HG03095 (cell line): Measurements from ENCODE around the gene RNF13.
"Not testable (repeated sequence)": the region's sequence is repeated elsewhere in the genome, so short reads cannot be mapped to it uniquely, and the experiment has no call there.

Experiments used
- ATAC-seq: cut with Tn5 transposase; IDR thresholded peaks from one replicate; pipeline ENCODE4 v1.9.1; 2021; ENCODE audit warnings: moderate library complexity; ENCODE audit not compliant: unreplicated experiment

Gene RNF13

DNA sequence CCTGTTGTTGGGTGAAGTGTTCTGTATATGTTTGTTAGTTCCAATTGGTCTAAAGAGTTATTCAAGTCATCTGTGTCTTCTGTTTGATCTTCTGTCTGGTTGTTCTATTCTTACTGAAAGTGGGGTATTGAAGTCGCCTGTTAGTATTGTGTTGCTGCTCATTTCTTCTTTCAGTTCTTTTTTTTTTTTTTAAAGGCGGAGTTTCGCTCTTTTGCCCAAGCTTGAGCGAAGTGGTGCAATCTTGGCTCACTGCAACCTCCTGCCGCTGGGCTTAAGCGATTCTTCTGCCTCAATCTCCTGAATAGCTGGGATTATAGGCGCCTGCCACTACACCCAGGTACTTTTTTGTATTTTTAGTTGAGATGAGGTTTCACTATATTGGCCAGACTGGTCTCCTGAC, 134.2 kb downstream of the RNF13 start:
- ATAC-seq = no peak

DNA sequence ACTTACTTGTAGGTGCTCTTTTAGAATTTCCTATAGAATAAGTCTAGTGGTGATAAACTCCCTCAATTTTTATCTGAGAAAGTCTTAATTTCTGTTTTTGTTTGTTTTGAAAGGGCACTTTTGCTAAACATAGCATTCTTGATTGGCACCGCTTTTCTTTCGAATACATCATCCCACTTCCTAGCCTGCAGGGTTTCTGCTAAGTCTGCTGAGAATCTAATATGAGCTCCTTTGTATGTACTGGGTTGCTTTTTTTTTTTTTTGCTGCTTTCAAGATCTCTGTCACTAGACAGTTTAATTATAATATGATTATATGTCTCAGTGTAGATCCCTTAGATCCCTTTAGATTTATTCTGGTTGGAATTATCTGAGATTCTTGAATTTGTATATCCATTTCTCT, 136.2 kb downstream of the RNF13 start:
- no peak for ATAC-seq

DNA sequence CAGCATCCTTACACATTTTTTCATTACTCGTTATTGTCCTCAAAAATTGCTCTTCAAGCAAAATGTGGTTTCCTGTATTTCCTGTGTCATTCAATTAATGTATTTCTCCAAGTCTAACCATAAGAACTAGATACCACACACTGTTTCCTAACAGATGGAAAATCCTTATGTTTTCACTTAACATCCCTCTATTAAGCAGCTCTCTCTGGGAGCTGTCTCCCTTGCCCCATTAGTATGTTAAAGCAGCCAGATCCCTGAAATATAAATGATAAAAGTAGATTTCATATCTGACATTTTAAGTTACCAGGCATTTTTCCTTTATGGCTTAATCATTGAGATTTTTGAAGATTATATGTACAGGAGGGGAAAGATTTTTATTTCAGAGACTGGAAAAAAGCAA, 141.8 kb downstream of the RNF13 start:
- ATAC-seq = no peak

- no peak for ATAC-seq
Measured at GRCh38 chr3:149955449-149955848, 142.4 kb downstream of the RNF13 start.

DNA sequence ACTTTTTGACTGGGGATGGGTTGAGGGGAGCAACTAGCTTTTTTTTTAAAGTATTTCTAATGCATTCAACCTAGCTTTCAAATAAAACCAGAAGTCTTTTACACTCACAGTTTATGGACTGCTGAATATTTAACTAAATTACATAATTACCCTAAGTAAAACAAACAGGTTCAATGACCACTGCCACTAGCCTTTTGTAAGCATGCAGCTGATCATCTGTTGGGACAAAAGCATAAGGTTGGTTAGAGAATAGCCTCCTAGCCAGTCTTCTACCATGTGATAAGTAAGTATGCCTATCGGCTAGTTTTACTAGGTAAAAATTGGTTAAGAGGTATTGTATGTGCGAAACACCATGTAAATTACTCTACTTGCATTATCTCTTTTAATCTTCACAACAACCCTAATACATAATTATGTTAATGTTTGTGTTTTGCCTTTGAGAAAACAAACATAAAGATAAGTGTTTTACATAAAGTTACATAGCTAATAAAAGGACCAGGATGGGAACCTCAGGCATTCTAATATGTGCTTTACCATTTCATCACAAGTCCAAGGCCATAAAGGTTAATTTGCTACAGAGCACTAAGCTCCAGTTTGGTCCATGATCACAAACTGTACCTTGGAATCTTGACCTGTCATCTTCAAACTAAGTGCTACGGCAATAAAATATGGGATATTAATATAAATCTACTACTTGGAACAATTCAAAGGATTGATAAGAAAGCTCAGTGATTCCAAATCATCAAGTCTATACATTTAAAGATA, 144.5 kb downstream of the RNF13 start:
- no peak for ATAC-seq

DNA sequence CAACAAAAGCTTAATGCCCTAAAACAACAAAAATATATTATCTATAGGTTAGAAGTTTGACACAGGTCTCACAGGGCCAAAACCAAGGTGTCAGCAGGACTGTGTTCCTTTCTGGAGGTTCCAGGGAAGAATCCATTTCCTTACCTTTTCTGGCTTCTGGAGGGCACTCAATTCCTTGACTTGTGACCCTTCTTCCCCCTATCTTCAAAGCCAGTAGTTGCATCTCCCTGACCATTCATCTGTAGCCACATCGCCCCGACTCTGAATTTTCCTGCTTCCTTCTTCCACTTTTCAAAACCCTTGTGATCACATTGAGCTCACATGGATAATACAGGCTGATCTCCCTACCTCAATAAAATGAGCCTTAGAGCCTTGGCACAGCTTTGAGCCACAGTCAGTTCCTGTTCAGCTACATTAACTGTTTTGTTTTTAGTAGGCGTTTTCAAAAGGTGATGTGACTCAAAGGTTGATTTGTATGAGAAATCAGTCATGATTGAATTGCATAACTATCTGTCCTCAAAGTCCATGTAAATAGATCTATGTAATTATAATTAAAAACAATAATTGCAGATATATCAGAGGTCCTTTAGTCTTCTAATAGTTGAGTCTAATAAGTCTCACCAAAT, 145.3 kb downstream of the RNF13 start:
- no peak for ATAC-seq

DNA sequence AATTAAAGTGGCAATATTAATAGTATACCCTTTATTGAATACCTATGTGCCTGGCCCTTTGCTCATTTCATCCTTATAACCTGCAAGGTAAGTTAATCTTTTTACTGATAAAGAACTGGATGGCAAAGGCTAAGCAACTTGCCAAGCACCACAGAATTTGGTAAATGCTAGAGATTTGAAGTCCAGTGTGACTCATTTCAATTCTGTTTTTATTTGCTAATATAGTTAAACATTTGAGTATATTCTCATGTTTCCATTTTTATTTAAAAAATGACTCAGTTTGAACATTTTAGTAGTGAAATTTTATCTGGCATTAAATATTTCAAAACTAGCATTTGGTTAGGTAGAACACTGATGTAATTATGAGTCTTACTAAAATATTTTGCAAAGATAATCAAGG, 146.4 kb downstream of the RNF13 start:
- ATAC-seq = no peak

- ATAC-seq = no peak
Measured at GRCh38 chr3:149963485-149963884, 150.5 kb downstream of the RNF13 start.

DNA sequence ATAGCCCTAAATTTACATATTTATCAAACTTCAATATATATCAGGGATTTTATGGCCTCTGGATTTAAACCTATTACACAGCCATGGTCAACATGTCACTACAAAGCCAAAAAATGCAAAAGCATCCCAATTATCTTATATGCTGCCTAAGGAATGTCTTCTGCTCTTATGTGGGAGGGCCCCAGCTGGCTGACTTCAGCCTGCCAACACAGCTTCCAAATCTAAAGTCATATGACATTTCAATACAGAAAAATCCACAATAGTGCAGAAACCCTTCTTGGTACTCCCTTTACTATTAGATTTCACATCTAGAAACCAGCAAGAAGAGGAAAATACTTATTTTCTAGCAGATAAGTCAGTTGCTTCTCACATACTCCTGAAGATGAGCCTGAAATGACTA, 151.3 kb downstream of the RNF13 start:
- no peak for ATAC-seq

DNA sequence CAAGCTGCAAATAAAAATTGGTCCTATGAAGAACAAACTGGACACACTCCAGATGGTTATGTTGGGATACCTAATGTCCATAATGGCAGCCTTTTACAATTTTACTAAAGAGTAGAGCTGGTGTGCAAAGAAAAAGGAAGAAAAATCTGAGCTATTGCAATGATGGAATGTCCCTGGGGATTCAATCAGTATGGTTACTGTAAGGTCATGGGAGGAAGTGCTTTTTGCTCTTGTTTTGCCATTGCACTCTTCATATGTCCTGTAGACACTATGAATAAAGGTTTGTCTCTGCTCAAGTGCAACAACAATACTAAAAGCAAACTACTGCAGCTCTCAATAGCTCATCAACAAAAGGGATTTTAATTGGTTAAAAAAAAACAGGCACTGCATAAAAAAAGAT, 152.3 kb downstream of the RNF13 start:
- no peak for ATAC-seq

- no peak for ATAC-seq
Measured at GRCh38 chr3:149967086-149967685, 154.2 kb downstream of the RNF13 start.

- no peak for ATAC-seq
Measured at GRCh38 chr3:149968216-149968615, 155.2 kb downstream of the RNF13 start.

GRCh38 chr3:149969110-149969939, 156.3 kb downstream of the RNF13 start:
- no peak for ATAC-seq

- ATAC-seq = peak; percentile 64
Measured at GRCh38 chr3:149969940-149970715, 157.1 kb downstream of the RNF13 start.

GRCh38 chr3:149970716-149971402, 157.8 kb downstream of the RNF13 start, which contains the start of gene PFN2:
Gene PFN2 (minus strand): TSS chr3:149970895. CDS start chr3:149970856, 39 bp downstream.
- peak; percentile 44 for ATAC-seq

DNA sequence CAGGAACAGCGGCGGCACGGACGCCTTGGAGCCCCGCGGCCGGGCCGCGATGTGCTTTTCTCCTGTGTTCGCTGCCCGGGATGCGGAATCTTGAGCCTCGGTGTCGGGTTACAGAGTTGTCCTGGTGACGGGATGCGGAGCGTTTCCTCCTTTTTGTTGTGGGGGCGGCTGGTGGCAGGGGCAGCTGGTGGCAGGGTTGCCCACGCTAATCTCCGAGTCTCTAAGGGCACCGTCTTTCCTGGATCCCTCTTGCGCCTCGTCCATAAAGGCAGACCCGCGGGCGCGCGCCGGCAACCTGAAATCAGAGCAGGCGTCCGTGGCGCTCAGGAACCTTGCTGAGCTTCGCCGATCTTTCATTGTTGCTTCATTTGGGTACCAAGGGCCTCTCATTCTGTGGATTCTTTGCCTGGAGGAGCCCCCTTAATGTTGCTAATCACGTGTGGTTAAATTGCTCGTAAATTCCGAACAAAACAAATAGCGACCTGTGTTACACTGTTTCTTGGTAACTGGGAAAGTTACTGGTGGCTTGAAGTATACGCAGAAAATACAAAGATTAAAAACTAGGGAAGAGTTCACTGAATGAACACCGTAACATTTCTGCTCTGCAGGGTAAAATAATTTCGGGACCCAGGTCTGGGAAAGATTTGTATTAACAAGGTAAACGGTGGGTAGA, 158.5 kb downstream of the RNF13 start:
- ATAC-seq = peak; percentile 20

DNA sequence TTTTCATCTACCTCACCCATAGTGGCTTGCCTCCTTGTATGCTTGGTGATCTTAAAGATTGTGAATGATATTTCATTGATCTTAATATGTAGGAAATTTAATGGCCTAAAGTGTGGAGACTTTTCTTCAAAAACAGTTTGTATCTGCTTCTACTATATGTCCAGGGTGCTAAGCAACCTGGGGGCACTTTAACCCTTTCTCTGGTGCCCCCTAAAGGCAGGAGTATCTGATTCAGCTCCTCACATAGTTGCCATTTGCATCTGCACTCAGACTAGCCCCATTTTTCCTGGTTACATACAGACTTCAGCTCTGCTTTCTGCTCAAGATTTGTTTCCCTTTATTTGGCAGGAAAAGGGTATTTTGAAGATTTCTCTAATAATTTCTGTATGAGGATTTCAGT, 162.9 kb downstream of the RNF13 start:
- no peak for ATAC-seq

DNA sequence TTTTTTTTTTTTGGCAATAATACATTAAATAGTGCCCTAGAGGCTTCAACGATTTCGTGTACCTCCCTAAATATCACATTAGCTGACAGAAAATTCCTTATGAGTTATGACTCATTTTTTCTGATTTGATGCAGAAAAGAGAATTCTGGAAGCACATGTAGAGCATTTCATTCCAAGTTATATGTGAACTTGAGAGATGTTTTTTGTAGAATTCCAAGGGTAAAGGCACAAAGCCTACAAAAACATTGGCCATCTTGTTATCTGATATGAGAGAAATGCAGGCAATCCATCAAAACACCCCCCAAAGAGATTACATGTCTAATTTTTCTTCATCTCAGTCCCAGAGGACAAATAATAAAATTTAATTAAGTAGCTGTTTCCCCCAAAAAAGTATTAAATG, 164.4 kb downstream of the RNF13 start:
- no peak for ATAC-seq

DNA sequence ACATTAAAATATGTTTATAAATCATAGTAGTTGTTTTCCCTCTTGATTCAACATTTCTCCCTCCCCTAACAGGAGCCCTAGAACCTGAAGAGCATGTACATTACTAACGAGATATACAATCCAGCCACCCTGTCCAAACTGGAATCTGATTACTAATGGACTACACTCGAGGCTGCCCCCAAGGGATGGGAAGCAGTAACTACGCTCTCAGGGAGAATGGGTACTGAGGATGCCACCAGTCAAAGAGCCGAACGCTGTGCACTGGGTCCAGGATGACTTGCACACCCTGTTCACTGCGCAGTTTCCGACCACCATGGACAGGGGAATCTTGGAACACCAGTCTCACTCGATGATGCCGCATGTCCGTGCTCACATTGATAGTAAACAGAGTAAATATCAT, 169.0 kb downstream of the RNF13 start:
- not testable (repeated sequence) for ATAC-seq
